ENCODE measurements around the gene CST7.
"Not testable (repeated sequence)": the region's sequence is repeated elsewhere in the genome, so short reads cannot be mapped to it uniquely, and the experiment has no call there.

CST7 gene, protein sequence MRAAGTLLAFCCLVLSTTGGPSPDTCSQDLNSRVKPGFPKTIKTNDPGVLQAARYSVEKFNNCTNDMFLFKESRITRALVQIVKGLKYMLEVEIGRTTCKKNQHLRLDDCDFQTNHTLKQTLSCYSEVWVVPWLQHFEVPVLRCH

DNA sequence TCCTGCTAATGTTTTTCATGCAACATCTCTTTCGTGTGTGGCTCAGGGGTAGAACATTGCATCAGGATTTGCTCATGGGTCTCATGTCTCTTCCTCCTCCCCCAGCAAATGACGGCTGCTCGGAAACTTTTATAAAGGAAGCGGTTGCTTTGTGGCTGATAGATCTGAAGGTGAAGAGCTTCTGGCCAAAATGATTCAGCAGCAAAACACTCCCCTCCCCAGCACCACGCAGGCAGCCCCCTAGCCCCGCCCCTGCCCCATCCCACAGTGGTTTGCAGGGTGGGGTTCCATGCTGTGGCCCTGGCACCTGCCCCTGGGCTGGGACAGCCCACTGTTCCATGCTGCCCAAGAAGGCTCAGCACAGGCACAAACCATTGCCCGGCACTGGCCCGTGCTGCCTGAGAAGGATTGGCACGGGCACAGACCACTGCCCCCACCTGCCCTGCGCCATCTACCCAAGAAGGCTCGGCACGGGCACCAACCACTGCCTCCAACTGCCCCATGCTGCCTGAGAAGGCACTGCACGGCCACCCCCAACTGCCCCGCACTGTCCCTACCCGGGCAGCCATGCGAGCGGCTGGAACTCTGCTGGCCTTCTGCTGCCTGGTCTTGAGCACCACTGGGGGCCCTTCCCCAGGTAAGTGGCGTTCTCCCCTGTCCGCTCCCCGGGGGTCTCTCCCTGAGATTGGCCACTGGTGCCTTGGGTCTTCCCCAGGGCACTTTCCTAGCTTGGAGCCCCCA is at the start of gene CST7:
TSS of gene CST7 (plus strand) at position 331 of the 741 bp plus-strand sequence. CDS start at position 568, 237 bp downstream.
- no peak for DNase-seq

DNA sequence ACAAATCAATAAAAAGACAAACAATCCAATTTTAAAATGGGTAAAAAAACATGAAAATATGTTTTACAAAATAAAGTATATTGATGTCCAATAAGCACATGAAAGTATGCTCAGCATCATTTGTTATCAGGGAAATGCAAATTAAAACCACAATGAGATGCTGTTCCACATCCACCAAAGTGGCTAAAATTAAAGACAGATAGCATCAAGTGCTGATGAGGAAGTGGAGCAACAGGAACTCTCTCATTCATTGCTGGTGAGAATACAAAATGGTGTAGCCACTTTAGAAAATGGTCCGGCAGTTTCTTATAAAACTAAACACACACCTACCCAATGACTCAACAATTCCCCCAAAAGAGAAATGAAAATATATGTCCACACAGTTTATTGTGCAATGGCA is 42.3 kb upstream of the CST7 start:
- DNase-seq = no peak

DNA sequence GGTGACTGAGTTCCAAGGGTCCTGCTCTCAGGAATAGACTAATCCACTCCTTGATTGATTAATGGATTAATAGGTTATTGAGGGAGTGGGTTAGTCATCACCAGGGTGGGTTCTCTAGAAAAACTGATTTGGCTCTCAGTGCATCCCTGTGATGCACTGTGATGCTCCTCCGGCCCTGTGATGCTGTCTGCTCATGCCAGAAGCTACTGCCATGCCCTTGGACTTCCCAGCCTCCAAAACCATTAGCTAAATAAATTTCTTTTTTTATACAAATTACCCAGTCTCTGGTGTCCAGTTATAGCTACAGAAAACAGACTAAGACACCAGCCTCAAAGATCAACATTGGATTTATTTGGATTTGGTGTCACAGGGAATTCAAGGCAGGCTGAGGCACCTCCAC is 40.4 kb upstream of the CST7 start:
- DNase-seq = no peak

DNA sequence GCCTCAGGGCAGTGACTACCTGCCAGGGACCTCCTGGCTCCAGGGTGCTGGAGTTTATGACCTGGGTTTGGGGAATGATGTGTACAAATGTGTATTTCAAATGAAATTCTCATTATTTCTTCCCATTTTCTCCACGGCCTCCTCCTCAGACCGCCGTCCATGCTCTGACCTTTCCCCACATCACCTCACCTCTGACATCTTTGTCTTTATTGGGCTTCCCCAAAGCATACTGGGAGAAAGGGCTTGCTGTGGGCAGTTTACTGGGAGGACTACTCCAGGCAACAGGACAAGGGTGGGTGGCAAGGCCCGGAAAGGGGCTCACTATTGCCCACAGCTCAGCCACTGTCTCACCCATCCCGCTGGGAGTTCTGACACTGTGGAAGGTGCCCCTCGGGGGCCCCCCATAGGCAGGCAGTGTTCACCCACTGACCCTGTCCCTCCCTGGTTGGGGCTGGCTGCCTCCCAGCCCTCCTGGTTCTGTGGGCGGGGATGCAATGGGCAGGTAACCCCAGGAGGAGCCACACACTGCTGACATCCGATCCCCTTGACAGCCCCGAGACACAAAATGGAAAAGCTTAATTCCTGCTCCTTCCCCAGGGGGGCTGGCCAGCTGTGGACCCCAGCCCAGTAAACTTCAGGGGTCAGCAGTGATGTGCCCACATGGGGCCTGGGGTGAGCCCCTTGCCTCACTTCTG is 39.8 kb upstream of the CST7 start:
- DNase-seq = no peak

DNA sequence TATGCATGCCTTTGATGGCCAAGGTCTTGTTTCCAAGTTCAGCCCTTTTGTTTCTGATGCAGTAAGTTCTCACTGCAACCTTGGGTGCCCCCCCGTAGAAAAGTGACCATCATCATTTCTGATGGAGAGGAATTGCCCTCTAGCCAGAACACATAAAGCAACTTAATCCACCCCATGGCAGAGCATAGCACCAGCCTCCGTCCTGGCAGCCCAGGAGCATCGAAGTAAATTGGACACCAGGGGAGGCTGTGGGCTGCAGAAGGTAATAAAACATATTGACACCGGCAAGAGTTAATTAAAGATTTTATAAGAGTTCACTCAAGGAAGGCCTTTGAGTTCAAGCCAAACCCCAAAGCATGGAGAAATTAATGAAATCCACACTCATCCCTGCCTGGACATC is 39.2 kb upstream of the CST7 start:
- DNase-seq = no peak

DNA sequence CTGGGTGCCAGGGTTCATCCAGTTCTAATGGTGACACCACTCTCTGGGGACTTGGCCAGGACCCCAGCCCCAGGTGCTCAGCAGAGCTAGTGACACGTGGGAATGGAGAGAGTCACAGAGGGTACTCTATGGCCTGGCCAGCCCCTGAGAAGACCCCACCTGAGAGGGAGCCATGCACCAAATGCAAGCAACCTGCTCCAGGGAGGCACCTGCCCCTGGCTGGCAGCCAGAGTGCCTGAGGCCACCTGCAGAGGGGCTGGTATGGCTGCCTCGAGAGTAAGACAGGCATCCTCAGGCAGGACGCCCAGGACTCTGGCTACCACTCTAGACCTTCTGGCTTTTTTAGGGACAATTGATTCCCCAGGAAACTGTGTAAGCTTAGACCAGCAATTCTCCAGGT is 38.6 kb upstream of the CST7 start:
- no peak for DNase-seq

DNA sequence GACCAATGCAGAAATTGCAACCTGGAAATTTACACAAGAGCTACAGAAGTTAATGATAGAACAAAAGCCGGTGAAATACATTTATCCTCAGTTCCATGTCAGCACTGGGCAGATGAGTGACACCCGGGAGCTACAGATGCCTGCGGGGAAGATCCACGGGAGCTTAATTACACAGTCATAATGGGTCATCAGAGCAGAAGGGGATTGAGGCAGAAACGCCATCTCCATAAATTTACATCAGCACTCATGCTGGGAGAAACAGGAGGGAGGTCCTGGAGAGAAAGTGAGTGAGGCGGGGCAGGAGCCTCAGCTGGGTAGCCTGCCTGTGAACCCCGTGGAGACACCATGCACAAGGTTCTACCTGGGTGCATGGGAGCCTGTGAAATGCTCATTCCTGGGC is 37.6 kb upstream of the CST7 start:
- no peak for DNase-seq

DNA sequence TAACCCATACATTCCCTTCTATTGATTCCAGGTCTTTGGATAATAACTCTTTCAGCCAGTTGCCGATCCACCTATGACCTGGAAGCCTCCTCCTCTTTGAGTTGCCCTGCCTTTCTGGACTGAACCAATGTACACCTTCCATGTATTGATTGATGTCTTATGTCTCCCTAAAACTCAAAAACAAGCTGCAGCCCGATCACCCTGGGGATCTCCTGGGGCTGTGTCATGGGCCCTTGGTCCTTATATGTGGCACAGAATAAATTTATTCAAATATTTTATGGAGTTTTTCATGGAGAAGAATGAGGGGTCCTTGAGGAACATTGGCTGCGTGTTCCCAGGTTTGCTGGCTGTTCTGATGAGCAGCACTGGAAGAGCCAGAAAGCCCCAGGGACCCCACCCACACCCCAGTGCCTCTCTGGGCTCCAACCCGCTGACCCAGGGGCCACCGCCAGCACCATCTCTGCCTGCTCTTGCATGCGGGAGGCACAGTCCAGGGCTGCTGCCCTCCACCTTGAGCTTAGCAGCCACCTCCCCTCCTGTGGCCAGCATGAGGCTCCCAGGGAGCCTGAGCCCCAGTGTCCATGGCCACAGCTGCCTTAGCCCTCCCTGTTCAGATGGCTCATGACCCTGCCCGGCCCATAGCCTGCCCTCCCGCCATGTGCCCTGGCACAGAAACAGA is 36.5 kb upstream of the CST7 start:
- no peak for DNase-seq

DNA sequence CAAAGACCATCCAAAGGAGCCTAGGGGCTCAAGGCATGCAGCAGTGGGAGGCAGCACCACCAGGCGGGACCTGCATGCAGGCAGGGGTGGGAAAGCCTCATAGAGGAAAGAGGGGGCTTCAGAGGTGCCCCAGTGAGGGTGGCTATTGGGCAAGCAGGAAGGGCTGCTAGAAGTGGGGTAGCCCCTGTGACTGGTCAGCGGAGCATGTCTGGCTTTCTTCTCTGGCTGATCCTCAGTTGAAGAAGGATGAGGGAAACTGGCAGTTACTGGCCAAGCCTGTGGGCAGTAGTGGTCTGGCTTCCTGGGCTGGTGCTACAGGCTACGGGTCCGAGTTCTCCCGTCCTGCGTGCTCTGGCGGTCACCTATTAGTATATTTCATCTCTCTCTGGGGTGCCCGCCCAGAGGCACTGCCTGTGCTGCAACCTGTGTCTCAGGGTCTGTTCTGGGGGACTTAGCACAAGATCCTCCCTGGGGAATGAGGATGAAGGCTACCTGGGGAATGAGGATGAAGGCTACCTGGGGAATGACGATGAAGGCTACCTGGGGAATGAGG is 35.9 kb upstream of the CST7 start:
- DNase-seq = no peak

DNA sequence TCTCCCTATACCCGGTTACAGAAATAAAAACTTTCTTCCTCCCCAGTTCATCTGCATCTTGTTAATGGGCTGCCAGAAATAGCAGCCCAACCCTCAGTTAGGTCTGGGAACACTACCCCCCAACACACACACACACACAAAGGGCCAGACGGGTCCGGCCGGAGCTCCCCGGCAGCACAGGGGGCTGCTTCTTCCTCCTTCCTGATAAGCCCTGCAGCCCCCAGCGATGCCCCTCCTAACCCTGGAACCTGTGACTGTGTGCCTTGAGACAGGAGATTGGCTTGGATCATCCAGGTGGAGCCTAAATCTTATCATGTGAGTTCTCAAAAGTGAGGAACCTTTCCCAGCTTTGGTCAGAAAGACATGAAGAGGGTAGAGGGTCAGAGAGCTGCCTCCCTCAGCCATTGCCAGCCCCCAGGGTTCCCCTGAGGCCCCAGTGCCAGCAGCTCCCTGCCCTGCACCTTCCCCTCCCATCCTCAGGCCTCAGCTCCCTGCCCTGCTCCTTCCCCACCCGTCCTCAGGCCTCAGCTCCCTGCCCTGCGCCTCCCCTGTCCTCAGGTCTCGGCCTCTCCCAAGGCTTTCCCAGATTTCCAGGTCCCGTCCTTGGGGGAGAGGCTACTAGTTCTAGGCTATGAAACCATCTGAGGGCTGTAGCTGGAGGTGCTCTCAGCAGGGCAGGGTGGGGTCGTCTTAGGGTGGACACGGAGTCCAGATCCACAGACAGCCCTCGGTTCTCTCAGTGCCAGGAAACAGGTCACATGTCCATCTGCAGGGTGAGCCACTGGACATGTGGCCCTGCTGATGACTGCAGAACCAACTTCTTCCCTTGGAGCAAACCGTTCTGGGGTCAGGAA is 34.5 kb upstream of the CST7 start:
- DNase-seq = no peak

DNA sequence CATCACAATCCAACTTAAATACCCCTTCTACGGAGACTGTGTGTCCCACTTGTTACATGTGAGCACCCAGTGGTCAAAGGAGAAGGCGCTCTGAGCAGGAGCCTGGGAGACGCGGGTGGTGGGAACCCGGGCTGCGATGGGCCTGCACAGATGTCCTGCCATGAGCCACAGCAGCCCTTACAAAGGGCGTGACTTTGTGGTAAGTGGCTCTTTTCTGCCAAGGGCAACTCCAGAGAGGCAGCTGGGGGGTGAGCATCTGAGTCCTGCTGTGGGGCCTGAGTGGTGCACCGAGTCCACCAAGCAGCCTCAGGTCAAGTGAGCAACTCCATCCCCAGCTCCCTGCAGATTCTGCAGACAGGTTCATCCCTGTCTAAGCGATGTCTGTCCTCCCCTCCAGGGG is 33.6 kb upstream of the CST7 start:
- no peak for DNase-seq

DNA sequence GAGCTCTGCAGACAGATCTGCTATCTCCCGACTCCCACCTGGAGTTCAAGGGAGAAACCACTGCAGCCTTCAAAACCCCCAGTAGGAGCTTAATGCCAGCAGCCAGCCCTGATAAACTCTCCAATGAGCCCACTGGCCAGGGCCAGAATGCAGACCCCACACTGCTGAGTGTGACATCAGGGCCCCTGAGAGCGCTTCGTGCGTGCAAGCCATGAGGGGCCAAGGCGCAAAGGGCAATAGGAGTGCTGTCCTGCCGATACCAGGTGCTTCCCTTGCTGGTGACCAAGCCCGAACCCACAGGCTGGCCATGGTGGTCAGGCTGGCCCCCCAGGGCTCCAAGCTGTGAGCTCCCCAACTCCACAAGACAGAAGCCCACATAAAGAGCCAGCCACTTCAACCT is 33.2 kb upstream of the CST7 start:
- no peak for DNase-seq

DNA sequence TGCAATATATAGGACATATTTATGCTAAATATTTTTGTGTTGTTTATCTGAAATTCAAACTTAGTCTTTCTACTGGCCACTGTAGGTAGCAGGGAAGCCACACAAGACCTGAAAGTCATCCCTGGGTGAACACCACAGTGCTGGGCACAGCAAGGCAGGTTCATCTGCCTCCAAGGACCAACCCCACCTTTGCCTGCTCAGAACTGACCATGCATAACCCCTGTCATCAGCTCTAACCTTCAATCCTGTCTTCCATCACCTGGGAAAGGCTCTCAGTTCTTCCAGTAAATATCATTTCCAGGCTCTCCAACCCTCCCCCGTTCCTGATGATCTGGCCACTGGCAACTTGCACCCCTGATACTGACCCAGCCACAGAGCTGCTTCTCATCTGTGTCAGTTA is 32.7 kb upstream of the CST7 start:
- DNase-seq = no peak

DNA sequence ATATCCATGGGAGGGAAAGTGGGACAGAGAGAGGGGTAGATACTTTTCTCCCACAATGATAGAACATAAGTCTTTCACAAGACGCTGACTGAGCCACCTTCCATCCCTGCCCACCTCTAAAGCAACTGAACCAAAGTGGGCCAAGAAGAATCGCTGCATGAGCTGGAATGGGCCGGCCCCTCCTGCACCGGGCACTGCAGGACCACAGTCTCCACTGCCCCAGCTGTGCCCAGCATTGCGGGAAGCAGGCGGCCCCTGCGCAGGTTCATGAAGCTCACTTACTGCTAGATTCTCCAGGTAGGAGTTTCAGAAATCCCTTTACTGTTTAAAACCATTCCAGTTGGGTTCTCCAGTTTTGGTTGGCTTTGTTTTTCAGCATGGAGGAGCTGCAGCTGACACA is 32.0 kb upstream of the CST7 start:
- DNase-seq = no peak

DNA sequence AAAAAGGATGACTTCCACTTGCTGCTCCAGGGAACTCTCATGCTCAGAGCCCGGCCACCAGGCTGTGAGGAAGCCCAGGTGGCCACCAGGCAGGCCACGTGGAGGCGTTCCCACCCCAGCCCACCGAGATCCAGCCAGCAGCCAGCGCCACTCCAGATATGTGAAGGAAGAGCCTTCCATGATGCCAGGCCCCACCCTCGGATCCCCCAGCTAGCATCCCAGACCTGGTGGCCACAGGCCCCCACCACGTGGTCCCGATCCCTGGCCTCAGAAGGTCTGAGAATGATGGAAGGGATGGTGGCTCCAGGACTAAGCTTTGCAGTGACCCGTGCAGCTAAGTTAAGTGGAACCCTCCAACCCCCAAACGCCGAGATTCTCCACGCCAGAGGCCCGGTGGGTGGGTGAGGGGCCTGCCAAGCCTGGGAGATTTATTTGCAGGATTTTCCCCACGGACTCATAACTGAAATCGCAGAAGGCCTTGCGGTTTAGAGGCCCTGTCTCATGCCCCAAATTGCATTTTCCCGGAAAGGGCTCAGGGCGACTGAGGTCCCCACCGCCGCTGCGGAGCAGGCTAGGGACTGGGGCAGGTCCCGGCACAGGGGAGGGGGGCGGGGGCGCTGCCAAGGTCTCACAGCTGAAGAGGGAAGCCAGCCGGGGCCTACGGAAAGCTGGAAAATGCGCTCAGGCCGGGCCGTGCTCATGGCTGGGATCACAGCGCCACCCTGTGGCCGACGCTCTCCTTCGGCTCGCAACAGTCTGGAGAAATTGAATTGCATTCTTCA is 31.1 kb upstream of the CST7 start:
- no peak for DNase-seq

DNA sequence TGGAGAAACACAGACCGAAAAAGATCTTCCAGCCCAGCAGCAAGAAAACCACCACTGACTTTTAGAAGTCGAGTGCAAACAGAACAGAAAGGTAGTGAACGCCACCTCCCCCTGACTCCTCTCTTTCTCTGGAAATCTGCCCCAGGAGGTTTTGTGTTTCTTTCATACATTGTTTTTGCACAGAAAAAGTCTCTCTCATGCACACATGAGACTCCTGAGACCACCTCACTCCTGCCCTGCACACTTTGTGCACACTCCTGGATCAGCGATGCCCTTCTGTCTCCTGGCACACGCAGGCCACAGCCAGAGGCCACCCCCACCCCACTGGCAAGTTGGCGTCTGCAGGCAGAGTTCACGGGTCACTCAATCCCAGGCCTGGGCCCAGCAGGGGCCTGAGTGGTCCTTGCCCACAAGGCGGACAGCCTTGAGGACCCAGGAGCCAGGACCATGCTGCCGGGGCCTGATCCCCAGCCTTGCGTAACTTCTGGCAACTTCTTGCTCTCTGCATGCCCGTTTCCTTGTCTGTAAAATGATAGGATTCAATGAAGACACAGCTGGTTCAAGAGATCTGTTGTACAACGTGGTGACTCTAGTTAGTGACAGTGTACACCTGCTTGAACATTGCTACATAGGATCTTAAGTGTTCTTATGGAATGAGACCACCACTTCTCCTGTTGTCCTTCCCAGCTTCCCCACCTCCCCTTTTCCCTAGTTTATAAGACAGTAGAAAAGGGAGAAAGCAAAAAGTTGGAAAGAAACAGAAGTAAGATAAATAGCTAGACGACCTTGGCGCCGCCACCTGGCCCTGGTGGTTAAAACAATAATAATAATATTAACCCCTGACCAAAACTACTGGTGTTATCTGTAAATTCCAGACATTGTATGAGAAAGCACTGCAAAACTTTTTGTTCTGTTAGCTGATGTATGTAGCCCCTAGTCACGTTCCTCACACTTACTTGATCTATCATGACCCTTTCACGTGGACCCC is 30.2 kb upstream of the CST7 start:
- no peak for DNase-seq

DNA sequence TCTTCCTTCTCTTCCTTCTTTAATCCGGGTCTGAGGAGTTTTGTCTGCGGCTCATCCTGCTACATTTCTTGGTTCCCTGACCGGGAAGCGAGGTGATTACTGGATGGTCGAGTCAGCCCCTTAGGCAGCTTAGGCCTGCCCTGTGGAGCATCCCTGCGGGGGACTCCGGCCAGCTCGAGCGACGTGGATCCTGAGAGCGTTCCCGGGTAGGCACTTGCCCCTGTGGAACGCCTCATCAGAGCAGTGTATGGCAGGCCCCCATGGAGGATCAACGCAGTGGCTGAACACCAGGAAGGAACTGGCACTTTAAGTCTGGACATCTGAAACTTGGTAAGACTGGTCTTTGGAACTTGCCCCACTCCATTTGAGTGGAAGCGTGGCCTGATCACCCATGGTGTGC is 29.4 kb upstream of the CST7 start:
- DNase-seq = not testable (repeated sequence)

DNA sequence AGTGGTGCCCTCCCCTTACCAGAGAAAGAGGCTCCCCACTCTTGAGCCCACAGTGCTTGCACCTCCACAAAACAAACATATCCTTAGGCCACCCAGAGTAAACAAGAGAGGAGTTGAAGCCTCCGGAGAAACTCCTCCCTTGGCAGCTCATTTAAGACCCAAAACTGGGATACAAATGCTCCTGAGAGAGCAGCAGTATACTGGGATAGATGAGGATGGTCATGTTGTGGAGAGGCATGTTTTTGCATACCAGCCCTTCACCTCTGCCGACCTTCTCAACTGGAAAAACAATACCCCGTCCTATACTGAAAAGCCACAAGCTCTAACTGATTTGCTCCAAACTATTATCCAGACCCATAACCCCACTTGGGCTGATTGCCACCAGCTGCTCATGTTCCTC is 28.4 kb upstream of the CST7 start:
- not testable (repeated sequence) for DNase-seq

DNA sequence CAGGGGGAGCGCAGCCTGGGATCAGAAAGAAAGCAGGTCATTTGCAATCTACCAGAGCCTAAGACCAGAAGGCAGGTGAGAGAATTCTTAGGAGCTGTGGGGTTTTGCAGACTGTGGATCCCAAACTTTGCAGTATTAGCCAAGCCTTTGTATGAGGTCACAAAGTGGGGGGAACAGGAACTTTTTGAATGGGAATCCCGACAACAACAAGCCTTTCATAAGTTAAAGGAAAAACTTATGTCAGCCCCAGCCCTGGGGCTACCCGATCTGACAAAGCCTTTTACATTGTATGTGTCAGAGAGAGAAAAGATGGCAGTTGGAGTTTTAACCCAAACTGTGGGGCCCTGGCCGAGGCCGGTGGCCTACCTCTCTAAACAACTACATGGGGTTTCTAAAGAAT is 19.8 kb upstream of the CST7 start:
- not testable (repeated sequence) for DNase-seq

Measured in NCI-H187 treated with DMSO at 0.1 percent for 48 hours (cell line).